Epidermal melanocyte (primary cell): Measurements from ENCODE around the gene EPO.

Experiments used
- DNase-seq: peaks from one replicate; pipeline ENCODE4 v3.0.0; 2011; ENCODE audit warnings: low spot score; ENCODE audit not compliant: insufficient read length

The EPO gene

GRCh38 chr7:100720279-100720670, at the start of gene EPO:
Gene EPO, plus strand, starts transcription at chr7:100720468. Its CDS starts 513 bp downstream, at chr7:100720981.
- DNase-seq: no peak

- DNase-seq: no peak
Observed at GRCh38 chr7:100671353-100672327, 48.6 kb upstream of the EPO start.

- peak; percentile 96 for DNase-seq
Observed at GRCh38 chr7:100673302-100673941, 46.8 kb upstream of the EPO start, which contains the start of gene GNB2. Gene GNB2, plus strand, starts transcription at chr7:100673740. Its CDS starts 2,526 bp downstream, at chr7:100676266.

GRCh38 chr7:100673942-100674410, 46.3 kb upstream of the EPO start:
- no peak for DNase-seq

- DNase-seq: no peak
Observed at GRCh38 chr7:100674411-100675104, 45.7 kb upstream of the EPO start.

- DNase-seq: no peak
Observed at GRCh38 chr7:100675105-100675451, 45.2 kb upstream of the EPO start.

- peak; percentile 68 for DNase-seq
Observed at GRCh38 chr7:100675581-100676350, 44.5 kb upstream of the EPO start.

GRCh38 chr7:100676501-100677306, 43.6 kb upstream of the EPO start:
- DNase-seq: no peak

- no peak for DNase-seq
Observed at GRCh38 chr7:100677308-100678267, 42.7 kb upstream of the EPO start.

- DNase-seq: no peak
Observed at GRCh38 chr7:100678291-100678984, 41.8 kb upstream of the EPO start.

GRCh38 chr7:100679129-100679926, 40.9 kb upstream of the EPO start:
- DNase-seq: no peak

GRCh38 chr7:100679927-100680575, 40.2 kb upstream of the EPO start:
- no peak for DNase-seq

GRCh38 chr7:100680576-100681271, 39.5 kb upstream of the EPO start:
- no peak for DNase-seq

- no peak for DNase-seq
Observed at GRCh38 chr7:100681491-100682227, 38.6 kb upstream of the EPO start.

- DNase-seq: no peak
Observed at GRCh38 chr7:100682228-100682741, 38.0 kb upstream of the EPO start.
